HUES64 (cell line): ENCODE data around the gene FBXL2. TPM values are rescaled to one million over a fixed set of nuclear protein-coding genes. Genes with fewer than 3 reads are reported as not detected.

Experiments used
- H3K27ac ChIP-seq: 2 replicates; pipeline ENCODE4 v1.7.0; 2013; ENCODE audit warnings: low read depth, low read length, inconsistent platforms
- H3K27me3 ChIP-seq: 2 replicates; pipeline ENCODE4 v1.6.1; 2013; ENCODE audit warnings: mild to moderate bottlenecking, low read length; ENCODE audit not compliant: insufficient read depth
- H3K36me3 ChIP-seq: 2 replicates; pipeline ENCODE4 v1.6.1; 2013; ENCODE audit warnings: mild to moderate bottlenecking, low read length; ENCODE audit not compliant: insufficient read depth
- H3K4me1 ChIP-seq: 2 replicates; pipeline ENCODE4 v1.6.1; 2013; ENCODE audit warnings: mild to moderate bottlenecking, low read length, moderate library complexity; ENCODE audit not compliant: insufficient read depth
- H3K4me3 ChIP-seq: 2 replicates; pipeline ENCODE4 v1.5.1; 2013; ENCODE audit warnings: mild to moderate bottlenecking, low read length, moderate library complexity
- H3K9ac ChIP-seq: 2 replicates; pipeline ENCODE4 v1.6.1; 2013; ENCODE audit warnings: mild to moderate bottlenecking, low read depth, low read length
- H3K9me3 ChIP-seq: 2 replicates; pipeline ENCODE4 v1.6.1; 2013; ENCODE audit warnings: low read depth, low read length; ENCODE audit not compliant: insufficient read depth
- WGBS: fragments of 150-250, 120-280 bp; methylation state at CpG from one replicate; pipeline ENCODE4 v1.1.7; 2013; ENCODE audit warnings: missing lambda C conversion rate; 5-methylcytosine and 5-hydroxymethylcytosine counted together
- polyA plus RNA-seq, 2 experiments: library from polyadenylated mRNA; stranded (reverse); fragments of 50-300 nt; gene quantifications; one replicate each; pipeline ENCODE4 v1.2.3, GENCODE V29; 2013

Gene FBXL2
- polyA plus RNA-seq (2013, experiment 1 of 2): 1.8 TPM
- 2.9 TPM for polyA plus RNA-seq (2013, experiment 2 of 2)

DNA sequence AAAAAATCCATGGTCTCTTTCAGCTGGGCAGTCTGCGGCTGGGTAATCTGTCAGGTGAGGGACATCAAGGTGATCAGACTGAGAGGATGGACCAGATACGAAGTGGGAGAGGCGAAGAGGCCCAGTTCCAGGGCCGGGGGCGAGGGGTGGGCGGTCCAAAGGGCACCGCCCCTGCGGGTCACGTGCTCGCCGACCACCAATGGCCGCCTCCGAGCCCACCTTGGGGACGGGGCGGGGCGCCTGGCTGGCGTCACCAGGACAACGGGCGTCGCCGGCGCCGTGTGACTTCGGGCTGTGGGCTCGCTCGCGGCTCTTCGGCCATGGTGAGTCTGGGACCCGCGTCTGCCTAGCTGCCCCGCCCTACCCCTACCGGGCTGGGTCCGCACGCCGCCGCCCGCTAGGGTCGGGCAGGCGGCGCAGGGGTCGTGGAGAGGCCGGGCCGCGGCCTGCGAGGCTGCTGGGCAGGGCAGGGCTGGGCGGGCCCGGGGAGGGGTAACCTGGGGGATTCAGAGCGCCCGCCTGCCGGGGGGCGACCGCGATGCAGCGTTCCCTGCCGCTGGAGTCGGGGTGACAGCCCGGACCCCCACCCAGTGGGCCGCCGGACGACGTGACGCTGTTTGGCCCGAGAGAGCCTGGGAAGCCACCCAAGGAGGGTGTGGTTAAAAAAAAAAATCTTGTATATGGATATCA, at the start of gene FBXL2:
Gene FBXL2 (plus strand): TSS at position 250 of the 690 bp plus-strand sequence. CDS start 71 bp downstream, at position 321.
- H3K27ac ChIP-seq: no peak within 1 kb of the TSS
- peak within 1 kb of the TSS; percentile 61; the same call in 1 of the 2 replicates for H3K9ac ChIP-seq
- H3K9me3 ChIP-seq: peaks cover 5% of the 10 kb centered on the region; the same call in 1 of the 2 replicates
- peak within 1 kb of the TSS; percentile 70 for H3K4me3 ChIP-seq
- H3K27me3 ChIP-seq: no peaks in the 10 kb centered on the region
- peaks cover 3% of the 10 kb centered on the region for H3K4me1 ChIP-seq
- no peaks in the 10 kb centered on the region for H3K36me3 ChIP-seq
- WGBS: under 1% methylated on average over 63 of the region's 63 CpGs

- no peak overlapping the region for H3K27ac ChIP-seq
- no peaks in the 10 kb centered on the region for H3K9me3 ChIP-seq
- H3K4me1 ChIP-seq: 0 out of 2 replicates have a peak, but pooled peaks cover 3% of the 10 kb centered on the region
- H3K36me3 ChIP-seq: no peaks in the 10 kb centered on the region
- H3K4me3 ChIP-seq: no peak overlapping the region
- H3K9ac ChIP-seq: no peak overlapping the region
- 95% methylated on average over 3 of the region's 3 CpGs for WGBS
- H3K27me3 ChIP-seq: no peaks in the 10 kb centered on the region; the same call in 1 of the 2 replicates
These were observed 48.2 kb upstream of the FBXL2 start for GRCh38 chr3:33229066-33229465.

GRCh38 chr3:33229947-33230346, 47.3 kb upstream of the FBXL2 start:
- H3K27me3 ChIP-seq: no peaks in the 10 kb centered on the region
- no peak overlapping the region for H3K4me3 ChIP-seq
- no peaks in the 10 kb centered on the region for H3K36me3 ChIP-seq
- H3K9ac ChIP-seq: no peak overlapping the region
- H3K9me3 ChIP-seq: no peaks in the 10 kb centered on the region
- H3K27ac ChIP-seq: no peak overlapping the region
- WGBS: 78% methylated on average over 5 of the region's 5 CpGs
- H3K4me1 ChIP-seq: 0 out of 2 replicates have a peak, but pooled peaks cover 3% of the 10 kb centered on the region

GRCh38 chr3:33231756-33232465, 45.3 kb upstream of the FBXL2 start:
- no peaks in the 10 kb centered on the region for H3K27me3 ChIP-seq
- H3K9me3 ChIP-seq: no peaks in the 10 kb centered on the region
- H3K36me3 ChIP-seq: no peaks in the 10 kb centered on the region
- no peak overlapping the region for H3K27ac ChIP-seq
- 0 out of 2 replicates have a peak, but pooled peaks cover 3% of the 10 kb centered on the region for H3K4me1 ChIP-seq
- no peak overlapping the region for H3K9ac ChIP-seq
- 69% methylated on average over 5 of the region's 5 CpGs for WGBS
- no peak overlapping the region for H3K4me3 ChIP-seq

- H3K4me3 ChIP-seq: no peak overlapping the region
- H3K27ac ChIP-seq: no peak overlapping the region
- H3K36me3 ChIP-seq: no peaks in the 10 kb centered on the region
- H3K9me3 ChIP-seq: no peaks in the 10 kb centered on the region
- 0 out of 2 replicates have a peak, but pooled peaks cover 3% of the 10 kb centered on the region for H3K4me1 ChIP-seq
- no peaks in the 10 kb centered on the region for H3K27me3 ChIP-seq
- 90% methylated on average over 1 of the region's 1 CpG for WGBS
- no peak overlapping the region for H3K9ac ChIP-seq
These were observed 43.4 kb upstream of the FBXL2 start for GRCh38 chr3:33233884-33234283.

DNA sequence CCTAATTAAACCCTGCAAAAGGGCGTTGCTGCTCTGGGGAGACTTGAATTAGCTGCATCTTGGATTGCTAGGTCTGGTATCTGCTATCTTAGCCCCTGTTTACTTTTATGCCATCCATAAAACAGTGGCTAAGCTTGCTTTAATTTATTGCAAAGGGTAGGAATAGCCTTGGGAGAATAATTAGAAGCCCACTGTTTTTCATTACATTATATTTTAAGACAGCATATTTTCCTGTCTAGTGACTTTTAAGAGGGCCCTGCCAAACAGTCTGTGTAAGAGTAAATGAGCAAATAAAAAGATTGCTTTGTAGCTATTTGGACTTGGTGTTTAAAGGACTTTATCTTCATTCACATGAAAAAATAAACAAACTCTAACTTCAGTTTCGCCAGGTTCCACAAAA, 41.2 kb upstream of the FBXL2 start:
- H3K9me3 ChIP-seq: no peaks in the 10 kb centered on the region

DNA sequence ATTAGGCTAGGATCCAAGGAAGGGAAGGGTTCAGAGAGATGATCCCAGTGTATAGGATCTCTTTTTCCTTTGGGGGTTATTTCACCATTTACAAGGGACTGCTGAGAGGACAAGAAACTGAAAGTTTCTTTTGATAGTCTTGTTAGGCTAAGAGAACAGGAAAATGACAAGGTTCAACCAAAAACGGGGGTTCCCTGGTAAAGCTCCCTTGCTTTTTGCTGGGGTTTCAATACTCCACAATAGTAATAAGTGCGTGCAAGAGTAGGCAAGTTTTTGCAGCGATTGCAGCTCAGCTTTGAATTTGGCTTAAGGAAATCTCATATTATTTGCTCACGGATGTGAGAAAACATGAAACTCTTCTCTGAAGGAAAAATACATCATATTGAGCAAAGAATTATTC, 39.8 kb upstream of the FBXL2 start:
- Histone ChIP-seq H3K27ac (no peak overlapping the region), H3K9ac (no peak overlapping the region), H3K36me3 (no peaks in the 10 kb centered on the region), H3K9me3 (no peaks in the 10 kb centered on the region), H3K27me3 (no peaks in the 10 kb centered on the region), H3K4me1 (no peaks in the 10 kb centered on the region), H3K4me3 (no peak overlapping the region)
- WGBS: 94% methylated on average over 4 of the region's 4 CpGs

More for the DNA sequence above, 41.2 kb upstream of the FBXL2 start:
- 0 out of 2 replicates have a peak, but pooled peaks cover 3% of the 10 kb centered on the region for H3K4me1 ChIP-seq
- H3K27me3 ChIP-seq: no peaks in the 10 kb centered on the region
- 85% methylated on average over 2 of the region's 2 CpGs for WGBS
- H3K27ac ChIP-seq: no peak overlapping the region
- no peak overlapping the region for H3K4me3 ChIP-seq
- no peak overlapping the region for H3K9ac ChIP-seq
- no peaks in the 10 kb centered on the region for H3K36me3 ChIP-seq

DNA sequence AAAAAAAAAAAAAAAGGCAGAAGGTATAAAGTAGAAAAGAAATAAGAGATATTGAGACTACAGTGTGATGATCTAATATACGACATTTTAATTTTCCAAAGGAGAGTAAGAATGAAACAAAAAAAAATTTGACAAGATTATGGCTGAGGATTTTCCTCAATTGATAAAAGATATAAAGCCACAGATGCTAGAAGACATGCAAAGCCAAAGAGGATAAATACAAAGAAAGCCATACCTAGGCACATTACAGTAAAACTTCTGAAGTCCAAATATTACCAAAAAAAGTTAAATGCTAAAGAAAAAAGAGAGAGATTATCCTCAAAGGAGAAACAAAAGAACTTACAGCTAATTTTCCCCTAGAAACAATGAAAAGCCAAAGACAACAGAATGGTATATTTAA, 38.3 kb upstream of the FBXL2 start:
- no peaks in the 10 kb centered on the region for H3K9me3 ChIP-seq
- H3K9ac ChIP-seq: no peak overlapping the region
- H3K4me3 ChIP-seq: no peak overlapping the region
- H3K36me3 ChIP-seq: no peaks in the 10 kb centered on the region
- H3K27me3 ChIP-seq: no peaks in the 10 kb centered on the region
- H3K27ac ChIP-seq: no peak overlapping the region
- H3K4me1 ChIP-seq: no peaks in the 10 kb centered on the region
- 100% methylated on average over 1 of the region's 1 CpG for WGBS

GRCh38 chr3:33240261-33240660, 37.0 kb upstream of the FBXL2 start:
- Histone ChIP-seq H3K4me1 (no peaks in the 10 kb centered on the region), H3K9me3 (no peaks in the 10 kb centered on the region), H3K9ac (no peak overlapping the region), H3K27me3 (no peaks in the 10 kb centered on the region), H3K27ac (no peak overlapping the region), H3K36me3 (no peaks in the 10 kb centered on the region), H3K4me3 (no peak overlapping the region)
- WGBS: 100% methylated on average over 1 of the region's 1 CpG

- no peak overlapping the region for H3K27ac ChIP-seq
- no peaks in the 10 kb centered on the region for H3K4me1 ChIP-seq
- H3K36me3 ChIP-seq: no peaks in the 10 kb centered on the region
- no peak overlapping the region for H3K4me3 ChIP-seq
- no peaks in the 10 kb centered on the region for H3K27me3 ChIP-seq
- H3K9me3 ChIP-seq: no peaks in the 10 kb centered on the region
- no peak overlapping the region for H3K9ac ChIP-seq
These were observed 30.5 kb upstream of the FBXL2 start for GRCh38 chr3:33246786-33247185.

DNA sequence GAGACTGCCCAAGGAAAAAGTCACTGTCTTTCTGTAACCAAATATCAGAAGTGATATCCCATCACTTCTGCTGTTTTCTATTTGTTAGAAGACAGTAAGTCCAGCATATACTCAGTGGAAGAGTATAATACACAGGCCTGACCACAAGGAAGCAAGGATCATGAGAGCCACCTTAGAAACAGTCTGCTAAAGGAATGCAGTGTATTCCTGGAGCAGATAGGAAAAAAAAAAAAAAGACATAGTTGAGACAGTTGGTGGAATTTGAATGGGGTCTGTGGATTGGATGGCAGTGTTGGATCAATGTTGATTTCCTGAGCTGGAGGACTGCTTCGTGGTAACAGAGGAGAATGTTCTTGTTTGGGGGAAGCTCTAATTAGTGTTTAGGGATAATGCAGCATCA, 26.5 kb upstream of the FBXL2 start:
- Histone ChIP-seq H3K9me3 (no peaks in the 10 kb centered on the region), H3K4me1 (no peaks in the 10 kb centered on the region), H3K4me3 (no peak overlapping the region), H3K36me3 (no peaks in the 10 kb centered on the region), H3K27ac (no peak overlapping the region), H3K9ac (no peak overlapping the region), H3K27me3 (no peaks in the 10 kb centered on the region)
- WGBS: 59% methylated on average over 1 of the region's 1 CpG
